Subcutaneous abdominal adipose tissue (tissue), 5 donors: ENCODE results near the gene NPPC.

Source experiments
- H3K27ac ChIP-seq: one replicate; pipeline ENCODE4 v1.7.0; 2013; ENCODE audit warnings: low read depth, mild to moderate bottlenecking, inconsistent platforms, low read length, moderate library complexity
- H3K27me3 ChIP-seq, 5 donors: one replicate each; pipeline ENCODE4 v1.7.0; 2013; ENCODE audit warnings: low read length in 5 of 5, inconsistent platforms in 1 of 5; ENCODE audit not compliant: control insufficient read depth in 5 of 5, insufficient read depth in 4 of 5
- H3K36me3 ChIP-seq, 5 donors: one replicate each; pipeline ENCODE4 v1.7.0; 2013; ENCODE audit warnings: low read length in 5 of 5; ENCODE audit not compliant: control insufficient read depth in 5 of 5, insufficient read depth in 5 of 5
- H3K4me1 ChIP-seq, 5 donors: one replicate each; pipeline ENCODE4 v1.7.0; 2013; ENCODE audit warnings: low read length in 5 of 5, mild to moderate bottlenecking in 3 of 5, moderate library complexity in 1 of 5; ENCODE audit not compliant: control insufficient read depth in 5 of 5, insufficient read depth in 5 of 5
- H3K4me3 ChIP-seq, 5 donors: one replicate each; pipeline ENCODE4 v1.7.0; 2013; ENCODE audit warnings: low read length in 5 of 5, low read depth in 1 of 5
- H3K9ac ChIP-seq, 5 donors: one replicate each; pipeline ENCODE4 v1.7.0; 2013; ENCODE audit warnings: low read length in 5 of 5, mild to moderate bottlenecking in 4 of 5, moderate library complexity in 3 of 5
- H3K9me3 ChIP-seq, 5 donors: one replicate each; pipeline ENCODE4 v1.7.0; 2013; ENCODE audit warnings: low read length in 5 of 5; ENCODE audit not compliant: control insufficient read depth in 5 of 5
- donor health status: healthy.
- donor health status: healthy.
- donor health status: healthy.
- donor health status: healthy.
- donor health status: healthy.

The NPPC gene

GRCh38 chr2:231929961-231930592 is 3.9 kb upstream of the NPPC start:
- Histone ChIP-seq H3K9me3 (no peaks in the 10 kb centered on the region), H3K4me3 (no peak overlapping the region), H3K27ac (no peak overlapping the region), H3K27me3 (peaks cover 27 to 56% (median 45%) of the 10 kb centered on the region in 5 donors), H3K9ac (no peak overlapping the region), H3K4me1 (peaks cover under 1 to 37% (median 33%) of the 10 kb centered on the region in 5 donors), H3K36me3 (no peaks in the 10 kb centered on the region)

GRCh38 chr2:231928901-231929725 is 2.9 kb upstream of the NPPC start:
- Histone ChIP-seq H3K27me3 (peaks cover 33 to 65% (median 52%) of the 10 kb centered on the region in 5 donors), H3K4me3 (no peak overlapping the region), H3K9ac (no peak overlapping the region), H3K27ac (no peak overlapping the region), H3K4me1 (peaks cover 0 to 38% (median 36%) of the 10 kb centered on the region in 5 donors), H3K36me3 (no peaks in the 10 kb centered on the region), H3K9me3 (no peaks in the 10 kb centered on the region)

- H3K4me1 ChIP-seq: peaks cover 0 to 35% (median 32%) of the 10 kb centered on the region in 5 donors
These were observed 2.3 kb upstream of the NPPC start for GRCh38 chr2:231928481-231928880.

GRCh38 chr2:231927566-231927890 is 1.3 kb upstream of the NPPC start:
- H3K27me3 ChIP-seq: peaks cover 36 to 79% (median 63%) of the 10 kb centered on the region in 5 donors
- H3K4me1 ChIP-seq: peaks cover 0 to 35% (median 32%) of the 10 kb centered on the region in 5 donors
- H3K36me3 ChIP-seq: no peaks in the 10 kb centered on the region
- H3K4me3 ChIP-seq: no peak overlapping the region
- no peak overlapping the region for H3K9ac ChIP-seq
- H3K27ac ChIP-seq: no peak overlapping the region
- H3K9me3 ChIP-seq: no peaks in the 10 kb centered on the region

More at GRCh38 chr2:231928481-231928880, 2.3 kb upstream of the NPPC start:
- H3K27ac ChIP-seq: no peak overlapping the region
- H3K36me3 ChIP-seq: no peaks in the 10 kb centered on the region
- H3K9me3 ChIP-seq: no peaks in the 10 kb centered on the region
- H3K27me3 ChIP-seq: peaks cover 33 to 72% (median 56%) of the 10 kb centered on the region in 5 donors
- H3K4me3 ChIP-seq: no peak overlapping the region
- no peak overlapping the region for H3K9ac ChIP-seq

- H3K27me3 ChIP-seq: peaks cover 36 to 84% (median 63%) of the 10 kb centered on the region in 5 donors
- H3K4me3 ChIP-seq: peak overlapping the region in 4 of 5 donors; percentile 32 to 63 (median 52)
- no peak overlapping the region for H3K27ac ChIP-seq
- H3K9ac ChIP-seq: no peak overlapping the region
- H3K36me3 ChIP-seq: no peaks in the 10 kb centered on the region
- no peaks in the 10 kb centered on the region for H3K9me3 ChIP-seq
- peaks cover 0 to 35% (median 32%) of the 10 kb centered on the region in 5 donors for H3K4me1 ChIP-seq
These were observed 767 bp upstream of the NPPC start for GRCh38 chr2:231926761-231927565.

- no peak overlapping the region for H3K9ac ChIP-seq
- H3K27ac ChIP-seq: no peak overlapping the region
- peak overlapping the region in 4 of 5 donors; percentile 49 to 63 (median 54) for H3K4me3 ChIP-seq
- no peaks in the 10 kb centered on the region for H3K36me3 ChIP-seq
- H3K9me3 ChIP-seq: no peaks in the 10 kb centered on the region
- H3K4me1 ChIP-seq: peaks cover 0 to 29% (median 23%) of the 10 kb centered on the region in 5 donors
- peaks cover 36 to 80% (median 63%) of the 10 kb centered on the region in 5 donors for H3K27me3 ChIP-seq
These were observed 655 bp downstream of the NPPC start for GRCh38 chr2:231925303-231926179.

- Histone ChIP-seq H3K4me3 (peak overlapping the region in 1 of 5 donors; percentile 63), H3K36me3 (no peaks in the 10 kb centered on the region)
These were observed 1.3 kb downstream of the NPPC start for GRCh38 chr2:231924889-231925275.

GRCh38 chr2:231923951-231924888 is 2.0 kb downstream of the NPPC start:
- peaks cover 31 to 76% (median 61%) of the 10 kb centered on the region in 5 donors for H3K27me3 ChIP-seq
- H3K4me1 ChIP-seq: peaks cover 0 to 28% (median 23%) of the 10 kb centered on the region in 5 donors
- no peak overlapping the region for H3K4me3 ChIP-seq

More at GRCh38 chr2:231924889-231925275, 1.3 kb downstream of the NPPC start:
- Histone ChIP-seq H3K4me1 (peaks cover 0 to 26% (median 23%) of the 10 kb centered on the region in 5 donors), H3K27me3 (peaks cover 36 to 78% (median 64%) of the 10 kb centered on the region in 5 donors), H3K9ac (no peak overlapping the region), H3K27ac (no peak overlapping the region), H3K9me3 (no peaks in the 10 kb centered on the region)

More at GRCh38 chr2:231923951-231924888, 2.0 kb downstream of the NPPC start:
- Histone ChIP-seq H3K9me3 (no peaks in the 10 kb centered on the region), H3K27ac (no peak overlapping the region), H3K9ac (no peak overlapping the region), H3K36me3 (no peaks in the 10 kb centered on the region)
